Neural crest cell (in vitro differentiated cells): Measurements from ENCODE around the gene UNC45A. TPM values are rescaled to one million over a fixed set of nuclear protein-coding genes. Genes with fewer than 3 reads are reported as not detected.

Experiments
- DNase-seq: peaks from one replicate; pipeline ENCODE4 v3.0.0; 2021; ENCODE audit warnings: low read depth, mixed read lengths, low spot score
- H3K27ac Mint-ChIP-seq: one replicate; pipeline ENCODE4 v1.8.0; 2021; ENCODE audit warnings: mild to moderate bottlenecking, mixed read lengths; ENCODE audit not compliant: unreplicated experiment
- H3K27me3 Mint-ChIP-seq: 2 replicates; pipeline ENCODE4 v1.8.0; 2021; ENCODE audit warnings: low read depth, mild to moderate bottlenecking, mixed read lengths
- H3K36me3 Mint-ChIP-seq: 2 replicates; pipeline ENCODE4 v1.8.0; 2021; ENCODE audit warnings: low read depth, mild to moderate bottlenecking, mixed read lengths
- H3K4me1 Mint-ChIP-seq: 2 replicates; pipeline ENCODE4 v1.8.0; 2021; ENCODE audit warnings: mixed read lengths
- H3K4me3 Mint-ChIP-seq: one replicate; pipeline ENCODE4 v1.8.0; 2021; ENCODE audit warnings: mild to moderate bottlenecking, mixed read lengths
- H3K9me3 Mint-ChIP-seq: 2 replicates; pipeline ENCODE4 v1.8.0; 2021; ENCODE audit warnings: mixed read lengths
- CTCF ChIP-seq: fragments of 200-600 bp; sonication (generic); conservative IDR thresholded peaks from 2 replicates; pipeline ENCODE4 v1.5.0; 2021; ENCODE audit warnings: antibody characterized with exemption, mild to moderate bottlenecking
- total RNA-seq: library from RNA; stranded (reverse); gene quantifications from 2 replicates; pipeline ENCODE4 v1.2.1, GENCODE V29; 2021

The UNC45A gene
- total RNA-seq, 1 donor from 2014 or later: 65.4 TPM

GRCh38 chr15:90974216-90974615, 39.1 kb downstream of the UNC45A start:
- H3K27me3 Mint-ChIP-seq: no peaks in the 10 kb centered on the region
- H3K4me3 Mint-ChIP-seq: no peak overlapping the region
- DNase-seq: no peak
- H3K36me3 Mint-ChIP-seq: peaks cover 32% of the 10 kb centered on the region
- no peaks in the 10 kb centered on the region for H3K9me3 Mint-ChIP-seq
- H3K27ac Mint-ChIP-seq: no peak overlapping the region
- TF ChIP-seq CTCF: no peak
- no peaks in the 10 kb centered on the region for H3K4me1 Mint-ChIP-seq

GRCh38 chr15:90979582-90979981, 44.5 kb downstream of the UNC45A start:
- Mint-ChIP-seq H3K27ac (no peak overlapping the region), H3K9me3 (no peaks in the 10 kb centered on the region), H3K4me3 (no peak overlapping the region), H3K4me1 (no peaks in the 10 kb centered on the region), H3K27me3 (no peaks in the 10 kb centered on the region), H3K36me3 (peaks cover 25% of the 10 kb centered on the region)
- no peak for DNase-seq
- TF ChIP-seq CTCF: no peak

GRCh38 chr15:90981681-90982080, 46.6 kb downstream of the UNC45A start:
- Mint-ChIP-seq H3K4me1 (no peaks in the 10 kb centered on the region), H3K9me3 (no peaks in the 10 kb centered on the region), H3K4me3 (no peak overlapping the region), H3K36me3 (peaks cover 19% of the 10 kb centered on the region), H3K27ac (no peak overlapping the region), H3K27me3 (no peaks in the 10 kb centered on the region)
- DNase-seq: no peak
- TF ChIP-seq CTCF: no peak

GRCh38 chr15:90982135-90982534, 47.0 kb downstream of the UNC45A start:
- H3K36me3 Mint-ChIP-seq: peaks cover 19% of the 10 kb centered on the region
- DNase-seq: no peak
- H3K9me3 Mint-ChIP-seq: no peaks in the 10 kb centered on the region
- no peak for TF ChIP-seq CTCF
- no peaks in the 10 kb centered on the region for H3K4me1 Mint-ChIP-seq
- H3K27me3 Mint-ChIP-seq: no peaks in the 10 kb centered on the region
- H3K4me3 Mint-ChIP-seq: no peak overlapping the region
- no peak overlapping the region for H3K27ac Mint-ChIP-seq

- TF ChIP-seq CTCF: no peak
- no peak for DNase-seq
- peaks cover 3% of the 10 kb centered on the region for H3K36me3 Mint-ChIP-seq
- H3K4me3 Mint-ChIP-seq: no peak overlapping the region
- no peak overlapping the region for H3K27ac Mint-ChIP-seq
- peaks cover 22% of the 10 kb centered on the region for H3K4me1 Mint-ChIP-seq
- H3K9me3 Mint-ChIP-seq: no peaks in the 10 kb centered on the region
- H3K27me3 Mint-ChIP-seq: no peaks in the 10 kb centered on the region
Measured at GRCh38 chr15:90986790-90987507, 51.9 kb downstream of the UNC45A start.
